Activated T-helper 1 cell treated with Interleukin-2 at 50 U/mL for 16 hours (primary cell): Measurements from ENCODE around the gene WDPCP.
"Not testable (repeated sequence)": the region's sequence is repeated elsewhere in the genome, so short reads cannot be mapped to it uniquely, and the experiment has no call there.

Source experiments
- DNase-seq: peaks from one replicate; pipeline ENCODE4 v3.0.0-alpha.2; 2020; ENCODE audit warnings: low read depth

WDPCP gene

DNA sequence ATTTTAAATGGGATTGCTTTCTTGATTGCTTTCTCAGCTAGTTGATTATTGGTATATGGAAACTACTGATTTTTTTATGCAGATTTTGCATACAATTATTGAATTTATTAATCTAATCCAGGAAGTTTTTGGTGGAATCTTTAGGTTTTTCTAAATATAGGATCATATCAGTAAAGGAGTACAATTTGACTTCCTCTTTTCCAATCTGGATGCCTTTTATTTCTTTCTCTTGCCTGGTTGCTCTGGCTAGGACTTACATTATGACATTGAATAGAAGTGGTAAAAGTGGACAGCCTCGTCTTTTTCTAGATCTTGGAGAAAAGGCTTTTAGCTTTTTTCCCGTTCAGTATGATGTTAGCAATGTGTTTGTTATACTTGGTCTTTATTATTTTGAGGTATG is 486.3 kb downstream of the WDPCP start:
- no peak for DNase-seq

DNA sequence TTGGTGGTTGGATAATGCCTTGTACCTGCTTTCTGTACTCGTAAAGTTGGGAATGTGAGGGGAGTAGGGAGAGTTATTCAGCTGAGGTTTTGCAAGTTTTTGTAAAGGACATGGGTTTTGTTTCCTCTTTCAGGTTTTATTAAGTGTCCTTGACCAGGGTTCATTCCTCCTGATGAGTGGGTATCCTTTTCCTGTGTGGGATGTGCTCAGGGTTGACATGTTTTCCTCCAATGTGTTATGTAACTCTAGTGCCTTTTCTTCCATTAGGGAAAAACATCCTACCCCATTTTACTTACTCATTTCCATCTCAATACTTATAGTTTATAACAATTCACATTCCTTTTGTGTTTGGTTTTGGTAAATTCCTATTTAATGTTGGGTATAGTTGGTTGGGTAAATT is 489.2 kb downstream of the WDPCP start:
- no peak for DNase-seq

DNA sequence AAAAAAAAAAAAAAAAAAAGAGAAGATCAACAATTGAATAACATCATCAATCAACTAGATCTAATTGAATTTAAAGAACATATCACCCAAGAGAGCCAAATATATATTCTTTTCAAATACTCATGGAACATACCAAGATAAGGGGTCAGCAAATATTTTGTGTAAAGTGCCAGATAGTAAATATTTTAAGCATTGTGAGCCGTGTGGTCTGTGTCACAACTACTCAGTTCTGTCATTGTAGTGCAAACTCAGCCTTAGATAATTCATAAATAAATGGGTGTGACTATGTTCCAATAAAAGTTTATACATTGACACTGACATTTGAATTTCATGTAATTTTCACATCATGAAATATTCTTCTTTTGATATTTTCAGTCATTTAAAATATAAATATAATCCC is 491.8 kb downstream of the WDPCP start:
- DNase-seq: no peak

DNA sequence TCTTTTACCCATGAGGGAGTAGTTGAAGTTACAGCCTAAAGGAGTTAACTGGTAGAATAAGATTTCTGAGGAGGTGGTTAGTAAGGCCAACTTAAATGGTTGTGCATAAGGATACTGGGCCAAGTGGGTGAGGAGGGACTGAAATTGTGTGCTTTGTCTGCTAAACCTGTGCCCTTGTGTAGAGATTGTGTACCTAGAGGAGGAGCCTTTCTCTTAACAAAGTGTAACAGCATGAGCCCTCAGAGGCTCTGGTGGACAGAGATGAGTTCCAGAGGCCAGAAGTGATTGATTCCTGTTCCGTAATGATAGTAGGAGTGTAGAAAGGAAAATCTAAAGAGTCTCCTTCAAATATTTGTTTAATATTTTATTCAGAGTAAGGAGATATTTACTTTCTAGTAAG is 494.8 kb downstream of the WDPCP start:
- DNase-seq: no peak

DNA sequence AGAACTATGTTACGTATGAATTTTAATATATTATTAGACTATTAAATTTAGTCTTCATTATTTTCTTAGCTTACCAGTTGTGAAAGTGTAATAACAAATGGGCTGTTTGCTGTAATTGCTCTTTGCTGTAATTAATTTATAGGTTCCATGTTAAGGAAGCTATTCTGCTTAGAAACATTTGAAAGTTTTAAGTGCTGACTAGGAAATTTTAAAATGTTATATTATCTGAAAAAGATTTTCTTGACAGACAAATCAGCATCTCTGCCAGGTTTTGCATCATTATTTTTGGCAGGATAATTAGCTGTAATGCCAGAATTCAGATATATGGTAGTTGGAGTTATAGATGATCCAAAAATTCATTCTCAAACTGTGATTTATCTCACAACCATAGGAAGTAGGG is 495.4 kb downstream of the WDPCP start:
- DNase-seq: no peak

DNA sequence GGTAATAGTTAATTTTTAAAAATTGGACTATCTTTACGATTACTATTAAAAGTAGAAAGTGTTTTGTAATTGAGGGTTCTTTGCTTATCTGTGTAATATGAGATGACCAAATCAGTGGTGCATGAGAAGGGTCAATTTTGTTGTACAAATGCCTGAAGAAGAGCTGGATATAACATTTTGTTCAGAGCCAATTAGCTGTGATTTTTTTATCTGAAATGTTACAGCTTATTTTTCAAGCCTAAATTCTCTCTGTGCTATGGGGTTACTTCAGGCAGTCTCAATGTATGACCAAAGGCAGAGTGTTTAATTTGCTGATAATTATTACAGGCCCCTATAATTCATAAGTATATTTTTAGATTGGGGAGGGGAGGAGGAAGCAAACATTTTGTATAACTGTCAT is 495.9 kb downstream of the WDPCP start:
- no peak for DNase-seq

DNA sequence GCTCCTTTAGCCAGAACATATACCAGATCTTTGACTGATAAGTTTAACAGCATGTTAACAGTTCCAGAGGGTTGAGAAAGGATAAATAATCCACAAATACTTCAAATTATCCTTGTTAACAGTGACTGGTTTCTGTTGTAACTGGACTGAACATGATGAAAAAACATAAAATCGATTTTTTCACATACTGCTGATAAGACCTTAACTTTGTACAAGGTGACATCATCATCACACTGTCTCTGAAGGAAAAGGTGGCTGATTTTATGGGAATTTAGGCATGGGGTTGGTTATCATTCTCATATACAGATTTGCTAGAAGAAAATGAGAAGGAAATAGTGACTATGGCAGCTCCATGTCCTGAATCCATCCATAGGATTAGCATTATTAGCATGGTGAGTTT is 501.6 kb downstream of the WDPCP start:
- DNase-seq: no peak

DNA sequence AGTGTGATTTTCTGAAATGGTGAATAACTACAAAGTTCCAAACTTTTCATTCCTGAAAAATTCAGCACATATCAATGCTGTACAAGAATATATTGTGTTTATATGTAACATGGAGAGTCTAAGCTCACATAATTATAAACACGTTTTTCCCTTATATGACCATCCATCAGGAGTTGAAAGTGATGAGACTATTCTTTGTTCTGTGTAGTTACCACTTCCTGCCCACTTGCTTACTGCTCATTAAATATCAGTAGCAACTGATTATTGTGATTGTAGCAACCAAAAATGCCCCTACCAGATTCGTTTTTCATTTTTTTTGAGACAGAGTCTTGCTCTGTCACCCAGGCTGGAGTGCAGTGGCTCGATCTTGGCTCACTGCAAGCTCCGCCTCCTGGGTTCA is 506.9 kb downstream of the WDPCP start:
- DNase-seq: no peak

DNA sequence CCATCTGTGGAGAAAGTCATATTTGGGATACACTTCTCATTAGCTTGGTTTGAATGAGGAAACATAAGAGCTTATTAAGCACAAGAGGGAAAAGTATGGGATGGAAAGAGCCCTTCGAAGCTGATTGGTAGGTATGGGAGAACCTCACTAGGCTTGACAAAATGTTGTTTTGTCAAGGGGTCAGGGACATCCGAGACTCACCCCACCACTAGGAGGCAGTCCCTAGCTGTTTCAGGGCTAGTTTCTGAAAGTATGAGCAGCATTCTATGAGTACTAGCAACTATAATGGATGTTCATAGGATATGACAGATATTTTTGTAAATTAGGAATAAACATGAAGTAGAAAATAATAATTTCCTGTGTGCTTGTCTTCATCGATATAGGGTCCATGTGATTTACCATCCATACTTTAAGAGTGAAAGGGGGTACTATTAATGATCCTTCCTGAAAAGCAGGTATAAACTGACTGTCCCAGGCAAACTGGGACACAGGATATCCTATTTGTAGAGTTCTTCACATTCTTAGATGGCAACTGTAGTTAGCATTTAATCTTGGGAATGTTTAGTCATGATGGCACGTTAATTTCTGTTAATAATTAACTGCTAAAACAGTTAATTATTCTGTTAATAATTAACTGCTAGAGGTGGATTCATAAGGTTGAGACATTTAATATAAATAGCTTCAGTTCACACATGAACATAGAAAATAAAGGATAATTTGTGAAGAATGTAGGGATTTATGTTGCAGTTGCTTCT is 509.2 kb downstream of the WDPCP start:
- no peak for DNase-seq

DNA sequence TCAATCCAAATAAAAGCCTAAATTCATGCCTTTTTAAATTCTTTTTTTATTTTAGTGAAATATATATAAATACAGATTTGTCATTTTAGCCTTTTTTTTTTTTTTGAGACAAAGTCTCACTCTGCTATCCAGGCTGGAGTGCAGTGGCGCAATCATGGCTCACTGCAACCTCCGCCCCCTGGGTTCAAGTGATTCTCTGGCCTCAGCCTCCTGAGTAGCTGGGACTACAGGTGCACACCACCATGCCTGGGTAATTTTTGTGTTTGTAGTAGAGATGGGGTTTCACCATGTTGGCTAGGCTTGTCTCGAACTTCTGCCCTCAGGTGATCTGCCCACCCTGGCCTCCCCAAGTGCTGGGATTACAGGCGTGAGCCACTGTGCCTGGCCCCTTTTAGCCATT is 513.9 kb downstream of the WDPCP start:
- DNase-seq: not testable (repeated sequence)

DNA sequence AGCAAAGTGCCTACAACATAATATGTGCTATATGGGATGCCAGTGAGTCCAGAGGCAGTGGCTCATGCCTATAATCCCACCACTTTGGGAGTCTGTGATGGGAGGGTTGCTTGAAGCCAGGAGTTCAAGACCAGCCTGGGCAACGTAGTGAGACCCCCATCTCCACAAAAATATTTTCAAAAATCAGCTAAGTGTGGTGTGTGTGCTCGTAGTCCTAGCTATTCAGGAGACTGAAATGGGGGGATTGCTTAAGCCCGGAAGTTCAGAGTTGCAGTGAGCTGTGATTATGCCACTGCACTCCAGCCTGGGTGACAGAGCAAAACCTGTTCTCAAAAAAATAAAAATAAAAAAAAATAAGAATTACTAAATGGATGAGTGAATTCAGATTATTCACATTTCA is 514.3 kb downstream of the WDPCP start:
- DNase-seq: no peak

DNA sequence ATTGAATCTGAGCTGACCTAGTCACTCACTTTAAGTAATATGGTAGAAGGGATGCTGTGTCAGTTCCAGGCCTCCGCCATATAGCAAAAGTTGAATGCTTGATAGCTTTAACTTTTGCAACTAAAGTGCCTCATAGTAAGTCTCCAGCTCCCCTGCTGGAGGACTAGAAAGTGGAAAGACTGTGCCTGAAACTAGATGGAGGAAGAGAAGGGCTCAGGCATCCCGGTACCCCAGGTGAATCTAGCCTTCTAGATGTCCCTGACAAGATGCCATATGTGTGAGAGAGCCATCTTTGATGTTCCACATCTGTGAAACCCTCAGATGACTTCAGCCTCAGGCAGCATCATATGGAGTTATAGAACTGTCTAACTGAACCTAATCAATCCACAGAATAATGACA is 516.6 kb downstream of the WDPCP start:
- no peak for DNase-seq
